H9 (cell line): ENCODE measurements around the gene STAT2. TPM values are rescaled to one million over a fixed set of nuclear protein-coding genes. Genes with fewer than 3 reads are reported as not detected.

Experiments
- DNase-seq: peaks from one replicate; pipeline ENCODE4 v3.0.0-alpha.2; 2017
- H2AFZ ChIP-seq: one replicate; pipeline ENCODE4 v1.6.1; 2013; ENCODE audit warnings: mild to moderate bottlenecking, low read length, control low read depth, moderate library complexity
- H2AK5ac ChIP-seq: 2 replicates; pipeline ENCODE4 v1.6.1; 2013; ENCODE audit warnings: low read length, control low read depth, mixed read lengths; ENCODE audit not compliant: insufficient read length
- H2BK120ac ChIP-seq: one replicate; pipeline ENCODE4 v1.6.1; 2013; ENCODE audit warnings: low read depth, mild to moderate bottlenecking, low read length, control low read depth, inconsistent platforms; ENCODE audit not compliant: poor library complexity, severe bottlenecking
- H2BK12ac ChIP-seq: 2 replicates; pipeline ENCODE4 v1.6.1; 2013; ENCODE audit warnings: low read length, control low read depth, mixed read lengths, low read depth; ENCODE audit not compliant: insufficient read length
- H2BK15ac ChIP-seq: 2 replicates; pipeline ENCODE4 v1.6.1; 2013; ENCODE audit warnings: low read depth, low read length, control low read depth
- H2BK20ac ChIP-seq: one replicate; pipeline ENCODE4 v1.6.1; 2013; ENCODE audit warnings: low read depth, mild to moderate bottlenecking, low read length, control low read depth, inconsistent platforms; ENCODE audit not compliant: poor library complexity, severe bottlenecking
- H2BK5ac ChIP-seq: 2 replicates; pipeline ENCODE4 v1.6.1; 2013; ENCODE audit warnings: low read length, control low read depth, mixed read lengths; ENCODE audit not compliant: insufficient read length
- H3K14ac ChIP-seq: 2 replicates; pipeline ENCODE4 v1.6.1; 2013; ENCODE audit warnings: low read length, control low read depth; ENCODE audit not compliant: insufficient read depth
- H3K18ac ChIP-seq: 2 replicates; pipeline ENCODE4 v1.6.1; 2013; ENCODE audit warnings: low read depth, mild to moderate bottlenecking, mixed read lengths, low read length, control low read depth; ENCODE audit not compliant: insufficient read length
- H3K23ac ChIP-seq: 2 replicates; pipeline ENCODE4 v1.6.1; 2013; ENCODE audit warnings: low read length, control low read depth, mixed read lengths, low read depth; ENCODE audit not compliant: insufficient read length
- H3K23me2 ChIP-seq: 2 replicates; pipeline ENCODE4 v1.6.1; 2013; ENCODE audit warnings: low read depth, mild to moderate bottlenecking, mixed read lengths, low read length, control low read depth; ENCODE audit not compliant: insufficient read length, poor library complexity, severe bottlenecking
- H3K27ac ChIP-seq: 2 replicates; pipeline ENCODE4 v1.5.1; 2013; ENCODE audit warnings: low read length, control low read depth, mixed read lengths, low read depth; ENCODE audit not compliant: insufficient read length
- H3K27me3 ChIP-seq: 2 replicates; pipeline ENCODE4 v1.6.1; 2013; ENCODE audit warnings: low read length, control low read depth, inconsistent platforms; ENCODE audit not compliant: insufficient read depth
- H3K4ac ChIP-seq: 2 replicates; pipeline ENCODE4 v1.6.1; 2013; ENCODE audit warnings: low read depth, mild to moderate bottlenecking, control low read depth, inconsistent platforms, low read length, moderate library complexity
- H3K4me1 ChIP-seq: 2 replicates; pipeline ENCODE4 v1.6.1; 2013; ENCODE audit warnings: low read length, control low read depth, inconsistent platforms; ENCODE audit not compliant: insufficient read depth
- H3K4me2 ChIP-seq: 2 replicates; pipeline ENCODE4 v1.6.1; 2013; ENCODE audit warnings: low read length, control low read depth, mixed read lengths; ENCODE audit not compliant: insufficient read length, insufficient read depth
- H3K56ac ChIP-seq: 2 replicates; pipeline ENCODE4 v1.6.1; 2013; ENCODE audit warnings: low read depth, mild to moderate bottlenecking, mixed read lengths, low read length, control low read depth; ENCODE audit not compliant: insufficient read length
- H3K79me1 ChIP-seq: 2 replicates; pipeline ENCODE4 v1.6.1; 2013; ENCODE audit warnings: low read depth, mild to moderate bottlenecking, moderate library complexity, low read length, control low read depth, inconsistent platforms; ENCODE audit not compliant: insufficient read depth, poor library complexity, severe bottlenecking
- H3K79me2 ChIP-seq: 2 replicates; pipeline ENCODE4 v1.6.1; 2013; ENCODE audit warnings: low read length, control low read depth, inconsistent platforms; ENCODE audit not compliant: insufficient read depth
- H3K9ac ChIP-seq: 2 replicates; pipeline ENCODE4 v1.6.1; 2013; ENCODE audit warnings: low read length, control low read depth, mixed read lengths; ENCODE audit not compliant: insufficient read length; ENCODE audit errors: extremely low read depth
- H3K9me3 ChIP-seq: one replicate; pipeline ENCODE4 v1.6.1; 2013; ENCODE audit warnings: low read depth, low read length, inconsistent platforms; ENCODE audit not compliant: control insufficient read depth
- H3T11ph ChIP-seq: one replicate; pipeline ENCODE4 v1.6.1; 2013; ENCODE audit warnings: mild to moderate bottlenecking, low read length, control low read depth, inconsistent platforms
- H4K20me1 ChIP-seq: one replicate; pipeline ENCODE4 v1.6.1; 2013; ENCODE audit not compliant: control insufficient read depth, insufficient read length, insufficient read depth
- H4K5ac ChIP-seq: 2 replicates; pipeline ENCODE4 v1.6.1; 2013; ENCODE audit warnings: low read depth, mild to moderate bottlenecking, mixed read lengths, low read length, control low read depth; ENCODE audit not compliant: insufficient read length
- H4K8ac ChIP-seq: replicated peaks from 2 replicates; pipeline ENCODE4 v1.6.1; 2013; ENCODE audit warnings: low read length, control low read depth, mixed read lengths, low read depth; ENCODE audit not compliant: insufficient read length
- H4K91ac ChIP-seq: 2 replicates; pipeline ENCODE4 v1.6.1; 2013; ENCODE audit warnings: low read depth, mild to moderate bottlenecking, moderate library complexity, mixed read lengths, low read length, control low read depth; ENCODE audit not compliant: insufficient read length
- H3K27ac Mint-ChIP-seq, 3 experiments: 2 replicates in 2 of 3; 3 replicates in 1 of 3; pipeline ENCODE4 v1.8.0; 2020 to 2021; ENCODE audit warnings: mixed read lengths in 3 of 3, mild to moderate bottlenecking in 1 of 3, moderate library complexity in 1 of 3
- H3K27me3 Mint-ChIP-seq: 2 replicates; pipeline ENCODE4 v1.8.0; 2021; ENCODE audit warnings: low read depth, mild to moderate bottlenecking, moderate library complexity, mixed read lengths
- H3K36me3 Mint-ChIP-seq, 3 experiments: 2 replicates in 2 of 3; 3 replicates in 1 of 3; pipeline ENCODE4 v1.8.0; 2020 to 2021; ENCODE audit warnings: low read depth in 3 of 3, mixed read lengths in 3 of 3; ENCODE audit not compliant: insufficient read depth in 1 of 3
- H3K4me1 Mint-ChIP-seq, 2 experiments: 2 replicates each; pipeline ENCODE4 v1.8.0; 2020; ENCODE audit warnings: mixed read lengths in 2 of 2
- H3K4me3 Mint-ChIP-seq, 2 experiments: 2 replicates in 1 of 2; 3 replicates in 1 of 2; pipeline ENCODE4 v1.8.0; 2020 to 2021; ENCODE audit warnings: mild to moderate bottlenecking in 2 of 2, mixed read lengths in 2 of 2, moderate library complexity in 1 of 2
- H3K9me3 Mint-ChIP-seq, 2 experiments: 2 replicates in 1 of 2; 3 replicates in 1 of 2; pipeline ENCODE4 v1.8.0; 2020; ENCODE audit warnings: mild to moderate bottlenecking in 2 of 2, mixed read lengths in 2 of 2, moderate library complexity in 1 of 2
- CTCF ChIP-seq: fragments of 200-600 bp; sonication (generic); conservative IDR thresholded peaks from 3 replicates; pipeline ENCODE4 v1.8.0; 2021; ENCODE audit warnings: antibody characterized with exemption, mild to moderate bottlenecking
- WGBS: extraction: QIAGEN DNeasy Blood & Tissue Kit; methylation state at CpG from one replicate; pipeline ENCODE4 v1.1.7; 2013; ENCODE audit warnings: missing lambda C conversion rate, low lambda C conversion rate, mixed read lengths; ENCODE audit not compliant: insufficient read length; ENCODE audit errors: extremely low coverage; 5-methylcytosine and 5-hydroxymethylcytosine counted together
- total RNA-seq: library from RNA; stranded (reverse); gene quantifications from 2 replicates; pipeline ENCODE4 v1.2.1, GENCODE V29; 2021

The STAT2 gene
- total RNA-seq, 1 experiment from 2014 or later = 47.8 TPM

- no peaks in the 10 kb centered on the region for H4K20me1 ChIP-seq
- H3K56ac ChIP-seq = no peak overlapping the region
- no peak overlapping the region for H3T11ph ChIP-seq
- H2BK5ac ChIP-seq = no peak overlapping the region
- H3K4me1 ChIP-seq = no peaks in the 10 kb centered on the region
- Mint-ChIP-seq H3K36me3 (no peaks in the 10 kb centered on the region), H3K27me3 (peaks cover 8% of the 10 kb centered on the region), H3K4me3 (no peak overlapping the region), H3K27ac (no peak overlapping the region), H3K9me3 (no peaks in the 10 kb centered on the region), H3K4me1 (peaks cover 10 to 13% of the 10 kb centered on the region in 2 experiments)
- H3K14ac ChIP-seq = no peak overlapping the region
- no peak overlapping the region for H3K4me2 ChIP-seq
- no peak overlapping the region for H2AFZ ChIP-seq
- no peak overlapping the region for H2BK20ac ChIP-seq
- no peak overlapping the region for H4K5ac ChIP-seq
- H3K18ac ChIP-seq = no peak overlapping the region
- no peaks in the 10 kb centered on the region for H3K9me3 ChIP-seq
- H3K23ac ChIP-seq = no peak overlapping the region
- no peaks in the 10 kb centered on the region for H3K27me3 ChIP-seq
- no peak overlapping the region for H2BK120ac ChIP-seq
- no peak overlapping the region for H3K4ac ChIP-seq
- no peak overlapping the region for H3K27ac ChIP-seq
- no peaks in the 10 kb centered on the region for H3K23me2 ChIP-seq
- H2BK12ac ChIP-seq = no peak overlapping the region
- H3K79me2 ChIP-seq = no peaks in the 10 kb centered on the region
- no peak overlapping the region for H2AK5ac ChIP-seq
- no peak overlapping the region for H4K91ac ChIP-seq
- DNase-seq = no peak
- no peak for TF ChIP-seq CTCF
- no peak overlapping the region for H3K9ac ChIP-seq
- no peak overlapping the region for H2BK15ac ChIP-seq
- H3K79me1 ChIP-seq = no peaks in the 10 kb centered on the region
- WGBS = no CpG with 5 or more reads among the region's 16 CpGs
- H4K8ac ChIP-seq = no peak overlapping the region
Observed at GRCh38 chr12:56382611-56383010, 22.7 kb upstream of the STAT2 start.
